AG04450 (cell line): ENCODE data around the gene XRCC5. TPM values are rescaled to one million over a fixed set of nuclear protein-coding genes. Genes with fewer than 3 reads are reported as not detected.

Experiments
- CTCF ChIA-PET: fragments of 300-600, 350-600 bp; formaldehyde crosslinking; extraction: SDS; loops from one replicate; lab custom pipeline; 2022; ENCODE audit warnings: antibody characterized with exemption, inconsistent platforms; lab: Charles Lee
- POLR2A ChIA-PET: fragments of 350-600 bp; formaldehyde crosslinking; extraction: SDS; loops from one replicate; lab custom pipeline; 2021; ENCODE audit warnings: antibody characterized with exemption, inconsistent platforms; lab: Yijun Ruan, JAX
- DNase-seq: peaks from one replicate; pipeline ENCODE4 v3.0.0-alpha.2; 2011; ENCODE audit warnings: low read depth, low spot score
- H3K27ac ChIP-seq: one replicate; pipeline ENCODE4 v1.5.1; 2012; ENCODE audit warnings: low read depth, low read length, control low read depth
- H3K27me3 ChIP-seq: one replicate; pipeline ENCODE4 v1.6.0; 2012; ENCODE audit warnings: low read length; ENCODE audit not compliant: control insufficient read depth, insufficient read depth
- H3K4me3 ChIP-seq: 2 replicates; pipeline ENCODE4 v1.5.1; 2011; ENCODE audit warnings: mild to moderate bottlenecking, low read depth, low read length, control low read depth
- H3K9me3 ChIP-seq: 2 replicates; pipeline ENCODE4 v1.5.1; 2012; ENCODE audit warnings: low read length; ENCODE audit not compliant: control insufficient read depth, insufficient read depth
- CTCF ChIP-seq: IDR thresholded peaks from 2 replicates; pipeline ENCODE4 v1.5.1; 2011; ENCODE audit warnings: low read depth, low read length, control low read depth, inconsistent platforms
- polyA plus RNA-seq: library from polyadenylated mRNA; depleted of rRNA; stranded (reverse); fragments of >200 nt; gene quantifications from 2 replicates; pipeline ENCODE4 v1.2.3, GENCODE V29; 2011

The XRCC5 gene
- polyA plus RNA-seq, 1 experiment = 471 TPM

DNA sequence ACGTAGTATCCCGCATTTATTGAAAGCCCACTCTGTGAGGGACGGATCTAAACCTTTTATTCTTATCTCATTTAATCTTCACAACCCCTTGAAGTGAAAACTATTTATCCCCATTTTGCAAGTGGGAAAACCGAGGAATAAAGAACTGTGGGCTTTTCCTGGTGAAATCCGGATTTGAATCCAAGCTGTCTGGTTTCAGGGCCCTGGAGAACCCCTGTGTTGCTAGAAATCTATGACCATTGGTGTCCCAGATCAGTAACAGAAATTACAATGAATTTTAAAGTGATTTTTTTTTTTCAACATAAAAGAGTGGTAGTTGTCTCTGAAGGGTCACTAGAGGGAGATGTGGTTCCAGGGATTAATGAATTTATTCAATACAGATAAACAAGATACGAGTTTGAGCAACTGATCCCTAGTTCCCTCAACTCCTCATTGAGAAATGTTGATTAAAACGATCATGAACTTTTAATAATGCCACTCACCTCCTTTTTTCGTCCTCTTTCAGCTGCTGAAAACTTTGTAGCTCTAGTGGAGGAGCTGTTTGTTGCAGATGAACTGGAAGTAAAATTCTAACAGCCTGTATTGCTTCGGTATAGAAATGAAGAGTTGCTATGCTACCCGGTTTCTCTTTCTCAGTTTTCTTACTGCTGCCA lies 940 bp downstream of the XRCC5 start:
- ChIA-PET CTCF (interaction anchor here (0.6 to 2.5 kb wide), 22 partner anchors 9 to 388 kb away, joined by 3 to 13 read pairs (median 4); no protein-coding TSS in a partner anchor), POLR2A (interaction anchor here (0.7 to 1.2 kb wide), 2 partner anchors 29 to 397 kb away, joined by 3 to 6 read pairs; partner anchors contain the start of genes PECR and TMEM169)
- no peaks in the 10 kb centered on the region for H3K27me3 ChIP-seq
- DNase-seq = peak; percentile 32
- no peak overlapping the region for H3K27ac ChIP-seq
- TF ChIP-seq CTCF = peak; percentile 64
- H3K4me3 ChIP-seq = peak overlapping the region; percentile 97
- H3K9me3 ChIP-seq = no peaks in the 10 kb centered on the region

DNA sequence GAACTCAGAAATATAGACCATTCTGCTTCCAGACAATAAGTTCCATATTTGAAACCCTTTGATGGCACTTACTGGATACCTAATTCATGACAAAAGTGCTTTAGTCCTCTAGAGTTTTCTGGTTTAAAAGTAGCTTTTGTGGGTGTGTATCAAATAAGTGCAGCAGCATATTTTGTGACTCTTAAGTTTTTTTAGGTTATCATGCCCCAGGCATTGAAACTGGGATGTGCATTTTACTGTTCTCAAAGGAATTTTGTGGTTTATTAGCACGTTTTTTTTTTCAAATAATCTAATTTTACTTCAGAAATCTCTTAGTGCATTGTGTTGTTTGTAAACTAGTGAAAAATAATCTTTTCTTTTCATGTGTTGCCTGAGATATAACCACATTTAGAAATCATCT lies 1.5 kb downstream of the XRCC5 start:
- H3K4me3 ChIP-seq = peak overlapping the region; percentile 97
- ChIA-PET POLR2A (interaction anchor here (0.7 kb wide), 1 partner anchor 396 kb away, joined by 3 read pairs; no protein-coding TSS in a partner anchor), CTCF (interaction anchor here (0.6 to 2.5 kb wide), 17 partner anchors 10 to 387 kb away, joined by 3 to 13 read pairs (median 4); no protein-coding TSS in a partner anchor)
- no peak for TF ChIP-seq CTCF
- no peaks in the 10 kb centered on the region for H3K27me3 ChIP-seq
- no peaks in the 10 kb centered on the region for H3K9me3 ChIP-seq
- no peak for DNase-seq
- no peak overlapping the region for H3K27ac ChIP-seq

GRCh38 chr2:216111122-216111521 lies 2.0 kb downstream of the XRCC5 start:
- no peaks in the 10 kb centered on the region for H3K27me3 ChIP-seq
- DNase-seq = no peak
- no peak overlapping the region for H3K27ac ChIP-seq
- H3K4me3 ChIP-seq = no peak overlapping the region
- no peaks in the 10 kb centered on the region for H3K9me3 ChIP-seq
- TF ChIP-seq CTCF = no peak
- CTCF ChIA-PET = interaction anchor here (0.7 to 2.5 kb wide), 9 partner anchors 28 to 394 kb away, joined by 3 to 13 read pairs (median 4); no protein-coding TSS in a partner anchor
- POLR2A ChIA-PET = no interaction called here

DNA sequence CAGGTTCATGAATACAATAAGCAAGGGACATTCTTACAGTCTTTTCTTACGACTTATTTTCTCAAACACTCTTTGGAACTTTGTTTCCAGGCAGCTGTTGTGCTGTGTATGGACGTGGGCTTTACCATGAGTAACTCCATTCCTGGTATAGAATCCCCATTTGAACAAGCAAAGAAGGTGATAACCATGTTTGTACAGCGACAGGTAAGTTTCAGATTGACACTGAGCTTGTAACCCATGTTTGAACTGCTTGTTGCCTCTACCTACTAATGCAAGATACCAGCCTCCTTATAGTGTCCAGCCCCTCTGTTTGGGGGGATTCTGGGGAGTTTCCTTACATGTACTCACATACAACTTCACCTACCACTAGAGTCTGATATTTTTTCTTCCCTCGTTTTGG lies 3.8 kb downstream of the XRCC5 start:
- CTCF ChIA-PET = interaction anchor here (2.1 kb wide), 1 partner anchor 12 kb away, joined by 28 read pairs; no protein-coding TSS in a partner anchor

More for the DNA sequence above, 3.8 kb downstream of the XRCC5 start:
- POLR2A ChIA-PET = no interaction called here
- Histone ChIP-seq H3K27me3 (no peaks in the 10 kb centered on the region), H3K27ac (no peak overlapping the region), H3K9me3 (no peaks in the 10 kb centered on the region), H3K4me3 (no peak overlapping the region)
- DNase-seq = no peak
- TF ChIP-seq CTCF = no peak
